Measurements from ENCODE around the gene MED4.

- TF ChIP-seq POLR2A (IDR thresholded peaks at IDR 0.05; ENCODE audit: low read length) (no peak), GATA1 (IDR thresholded peaks at IDR 0.05; ENCODE audit: low read depth, low read length) (no peak)
Observed at GRCh38 chr13:48132961-48133360, 38.1 kb upstream of the MED4 start.

Measured in erythroblast (primary cell).